MM.1S (cell line): Measurements from ENCODE around the gene CCR5AS.

Experiments
- EZH2 ChIP-seq: fragments of 300-600 bp; sonication (generic); optimal IDR thresholded peaks from 2 replicates; pipeline ENCODE3; 2017; ENCODE audit warnings: low read depth, mild to moderate bottlenecking, antibody characterized with exemption, low read length, mixed read lengths
- EZH2phosphoT487 ChIP-seq: fragments of 300-600 bp; sonication (generic); IDR thresholded peaks from 2 replicates; pipeline ENCODE4 v1.6.1; 2018; ENCODE audit warnings: antibody characterized with exemption, low read length
- TF ChIP-seq, protein P1 (sequence below): fragments of 300-600 bp; sonication (generic); IDR thresholded peaks from 2 replicates; pipeline ENCODE4 v1.5.1; 2016; ENCODE audit warnings: antibody characterized with exemption, low read length, mixed read lengths

- TF ChIP-seq, protein P1, sequence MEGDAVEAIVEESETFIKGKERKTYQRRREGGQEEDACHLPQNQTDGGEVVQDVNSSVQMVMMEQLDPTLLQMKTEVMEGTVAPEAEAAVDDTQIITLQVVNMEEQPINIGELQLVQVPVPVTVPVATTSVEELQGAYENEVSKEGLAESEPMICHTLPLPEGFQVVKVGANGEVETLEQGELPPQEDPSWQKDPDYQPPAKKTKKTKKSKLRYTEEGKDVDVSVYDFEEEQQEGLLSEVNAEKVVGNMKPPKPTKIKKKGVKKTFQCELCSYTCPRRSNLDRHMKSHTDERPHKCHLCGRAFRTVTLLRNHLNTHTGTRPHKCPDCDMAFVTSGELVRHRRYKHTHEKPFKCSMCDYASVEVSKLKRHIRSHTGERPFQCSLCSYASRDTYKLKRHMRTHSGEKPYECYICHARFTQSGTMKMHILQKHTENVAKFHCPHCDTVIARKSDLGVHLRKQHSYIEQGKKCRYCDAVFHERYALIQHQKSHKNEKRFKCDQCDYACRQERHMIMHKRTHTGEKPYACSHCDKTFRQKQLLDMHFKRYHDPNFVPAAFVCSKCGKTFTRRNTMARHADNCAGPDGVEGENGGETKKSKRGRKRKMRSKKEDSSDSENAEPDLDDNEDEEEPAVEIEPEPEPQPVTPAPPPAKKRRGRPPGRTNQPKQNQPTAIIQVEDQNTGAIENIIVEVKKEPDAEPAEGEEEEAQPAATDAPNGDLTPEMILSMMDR, result no peak
- TF ChIP-seq EZH2 (no peak), EZH2phosphoT487 (no peak)
Observed at GRCh38 chr3:46321461-46322104, 85.3 kb downstream of the CCR5AS start.
